Gastroesophageal sphincter (tissue), 4 donors: Measurements from ENCODE around the gene MT1B. TPM values are rescaled to one million over a fixed set of nuclear protein-coding genes. Genes with fewer than 3 reads are reported as not detected.

Source experiments
- ATAC-seq: fragments of 150-250 bp; one replicate; pipeline ENCODE4 v1.9.1; 2016; ENCODE audit warnings: mild to moderate bottlenecking, moderate library complexity
- H3K27ac ChIP-seq, 4 donors: fragments of 200-600 bp; sonication (generic) in 3 of 4; 1 replicate in 3 of 4; 2 replicates in 1 of 4; pipeline ENCODE4 v1.5.1; 2016 to 2019
- H3K27me3 ChIP-seq: fragments of 200-600 bp; sonication (generic); one replicate; pipeline ENCODE4 v1.5.1; 2019
- H3K36me3 ChIP-seq, 2 donors: fragments of 200-600 bp; sonication (generic); one replicate each; pipeline ENCODE4 v1.5.1; 2019; ENCODE audit warnings: control low read depth in 1 of 2
- H3K4me1 ChIP-seq, 3 donors: fragments of 200-600 bp; sonication (generic); 1 replicate in 2 of 3; 2 replicates in 1 of 3; pipeline ENCODE4 v1.5.1; 2016 to 2019; ENCODE audit warnings: control low read depth in 2 of 3
- H3K4me3 ChIP-seq, 2 donors: fragments of 200-600 bp; sonication (generic); one replicate each; pipeline ENCODE4 v1.5.1; 2019; ENCODE audit warnings: mild to moderate bottlenecking in 1 of 2, moderate library complexity in 1 of 2
- H3K9me3 ChIP-seq, 3 donors: fragments of 200-600 bp; sonication (generic); one replicate each; pipeline ENCODE4 v1.5.1; 2017 to 2019; ENCODE audit warnings: control low read depth in 2 of 3
- CTCF ChIP-seq, 4 experiments: fragments of 200-600 bp in 2 of 4; fragments of 450-650 bp in 2 of 4; sonication (generic) in 1 of 4; IDR thresholded peaks; one replicate each; pipeline ENCODE4 v1.5.1; 2017 to 2019; ENCODE audit warnings: antibody characterized with exemption in 4 of 4, mild to moderate bottlenecking in 2 of 4, moderate library complexity in 2 of 4
- EP300 ChIP-seq: sonication (generic); formaldehyde crosslinking; IDR thresholded peaks from one replicate; pipeline ENCODE4 v1.6.1; 2017; ENCODE audit warnings: antibody characterized with exemption, mild to moderate bottlenecking
- POLR2A ChIP-seq, 2 donors: fragments of 450-650 bp; IDR thresholded peaks; one replicate each; pipeline ENCODE4 v1.6.1; 2017; ENCODE audit warnings: antibody characterized with exemption in 2 of 2, mild to moderate bottlenecking in 2 of 2, moderate library complexity in 1 of 2
- POLR2AphosphoS5 ChIP-seq: sonication (generic); formaldehyde crosslinking; IDR thresholded peaks from one replicate; pipeline ENCODE4 v1.6.1; 2017; ENCODE audit warnings: antibody characterized with exemption
- WGBS, 2 donors: methylation state at CpG; one replicate each; pipeline ENCODE4 v1.1.5; 2018; ENCODE audit warnings: low coverage in 1 of 2; 5-methylcytosine and 5-hydroxymethylcytosine counted together
- total RNA-seq, 4 donors: library from RNA; depleted of rRNA; stranded (reverse); fragments of >200 nt; gene quantifications; one replicate each; pipeline ENCODE4 v1.1.0, GENCODE V29; 2016

MT1B gene
- total RNA-seq, 4 donors from 2014 or later = not detected

GRCh38 chr16:56611281-56611833, 40.3 kb upstream of the MT1B start:
- H3K27me3 ChIP-seq = no peaks in the 10 kb centered on the region
- no peak overlapping the region for H3K4me3 ChIP-seq
- 57 to 70% methylated on average over 1 to 2 of the region's 2 CpGs for WGBS, 2 donors
- H3K36me3 ChIP-seq = no peaks in the 10 kb centered on the region
- peak overlapping the region; percentile 2 to 92 (median 88) for H3K27ac ChIP-seq
- peak; percentile 6 for ATAC-seq
- H3K9me3 ChIP-seq = no peaks in the 10 kb centered on the region
- peak; percentile 46 for TF ChIP-seq POLR2AphosphoS5
- TF ChIP-seq EP300 = no peak
- peaks cover 0 to 55% (median 20%) of the 10 kb centered on the region in 3 donors for H3K4me1 ChIP-seq

GRCh38 chr16:56613706-56614105, 38.0 kb upstream of the MT1B start:
- Histone ChIP-seq H3K4me3 (no peak overlapping the region), H3K27ac (no peak overlapping the region), H3K27me3 (no peaks in the 10 kb centered on the region), H3K4me1 (peaks cover 0 to 51% (median 22%) of the 10 kb centered on the region in 3 donors), H3K36me3 (no peaks in the 10 kb centered on the region), H3K9me3 (no peaks in the 10 kb centered on the region)
- no peak for ATAC-seq
- TF ChIP-seq POLR2AphosphoS5 = no peak
- no peak for TF ChIP-seq POLR2A (IDR thresholded peaks at IDR 0.05)
- no peak for TF ChIP-seq CTCF (IDR thresholded peaks at IDR 0.05)
- no peak for TF ChIP-seq EP300

- no peak overlapping the region for H3K27ac ChIP-seq
- TF ChIP-seq CTCF (IDR thresholded peaks at IDR 0.05) = no peak
- TF ChIP-seq EP300 = no peak
- no peak for TF ChIP-seq POLR2AphosphoS5
- no peak for TF ChIP-seq POLR2A (IDR thresholded peaks at IDR 0.05)
- H3K36me3 ChIP-seq = no peaks in the 10 kb centered on the region
- ATAC-seq = no peak
- H3K27me3 ChIP-seq = no peaks in the 10 kb centered on the region
- H3K4me1 ChIP-seq = peaks cover 0 to 43% (median 22%) of the 10 kb centered on the region in 3 donors
- no peak overlapping the region for H3K4me3 ChIP-seq
- H3K9me3 ChIP-seq = no peaks in the 10 kb centered on the region
Measured at GRCh38 chr16:56614549-56614991, 37.1 kb upstream of the MT1B start.

GRCh38 chr16:56615353-56615752, 36.3 kb upstream of the MT1B start:
- H3K9me3 ChIP-seq = no peaks in the 10 kb centered on the region
- no peaks in the 10 kb centered on the region for H3K27me3 ChIP-seq
- H3K36me3 ChIP-seq = no peaks in the 10 kb centered on the region
- WGBS, 2 donors = 77 to 82% methylated on average over 2 to 3 of the region's 3 CpGs
- H3K27ac ChIP-seq = no peak overlapping the region
- TF ChIP-seq CTCF (IDR thresholded peaks at IDR 0.05) (no peak), EP300 (no peak), POLR2A (IDR thresholded peaks at IDR 0.05) (no peak), POLR2AphosphoS5 (no peak)
- H3K4me3 ChIP-seq = no peak overlapping the region
- H3K4me1 ChIP-seq = peaks cover 0 to 35% (median 17%) of the 10 kb centered on the region in 3 donors
- no peak for ATAC-seq

GRCh38 chr16:56616608-56617211, 35.0 kb upstream of the MT1B start:
- peak overlapping the region in 3 of 4 donors; percentile 66 to 67 (median 66) for H3K27ac ChIP-seq
- no peak for ATAC-seq

More at GRCh38 chr16:56616608-56617211, 35.0 kb upstream of the MT1B start:
- TF ChIP-seq EP300 (no peak), POLR2AphosphoS5 (no peak)
- peak overlapping the region; percentile 11 to 49 for H3K4me3 ChIP-seq
- H3K9me3 ChIP-seq = no peaks in the 10 kb centered on the region
- H3K4me1 ChIP-seq = peaks cover 0 to 23% (median 10%) of the 10 kb centered on the region in 3 donors
- 76 to 83% methylated on average over 2 to 10 of the region's 23 CpGs for WGBS, 2 donors
- H3K36me3 ChIP-seq = no peaks in the 10 kb centered on the region
- no peaks in the 10 kb centered on the region for H3K27me3 ChIP-seq
